Measurements from ENCODE around the gene CALD1.

DNA sequence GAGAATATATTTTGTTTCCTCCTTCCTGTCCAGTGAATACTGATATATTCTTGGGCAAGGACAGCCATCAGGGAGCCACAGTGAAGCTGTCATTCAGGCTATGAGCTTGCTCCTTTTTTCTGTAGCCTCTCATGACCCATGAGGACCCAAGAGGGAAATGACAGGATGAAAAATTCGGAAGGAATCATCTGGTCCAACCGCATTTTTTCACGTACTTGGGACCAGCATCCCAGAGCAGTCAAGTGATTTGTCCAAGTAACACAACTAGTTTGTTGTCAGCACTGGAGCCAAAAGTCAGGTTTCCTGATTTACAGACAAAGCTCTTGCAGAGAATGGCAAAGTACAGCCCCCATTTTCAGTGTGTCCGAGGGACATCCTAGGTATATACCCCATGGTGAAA is 159.7 kb downstream of the CALD1 start:
- TF ChIP-seq CTCF (optimal IDR thresholded peaks at IDR 0.05 in 1 of 3, IDR thresholded peaks at IDR 0.05 in 1 of 3, conservative IDR thresholded peaks at IDR 0.05 in 1 of 3; ENCODE audit: extremely low read depth in 1 of 3, insufficient read depth in 2 of 3, low read length in 3 of 3) (no peak), EZH2 (IDR thresholded peaks at IDR 0.05; ENCODE audit: low read length) (no peak)

Measured in keratinocyte (primary cell).